ENCODE data around the gene PSMD14.

PSMD14 gene

GRCh38 chr2:161425728-161426454 lies 117.7 kb downstream of the PSMD14 start:
- no peak for DNase-seq (ENCODE audit: low read depth)
- TF ChIP-seq CTCF (conservative IDR thresholded peaks at IDR 0.05; ENCODE audit: low read length), result no peak
- no peak overlapping the region for H3K4me3 ChIP-seq (ENCODE audit: low read length)

GRCh38 chr2:161426455-161426921 lies 118.3 kb downstream of the PSMD14 start:
- peak; percentile 70 for TF ChIP-seq CTCF (conservative IDR thresholded peaks at IDR 0.05; ENCODE audit: low read length)
- DNase-seq (ENCODE audit: low read depth), result no peak
- peak overlapping the region; percentile 32 for H3K4me3 ChIP-seq (ENCODE audit: low read length)

- no peak for TF ChIP-seq CTCF (conservative IDR thresholded peaks at IDR 0.05; ENCODE audit: low read length)
- DNase-seq (ENCODE audit: low read depth), result peak; percentile 23
- peak overlapping the region; percentile 32 for H3K4me3 ChIP-seq (ENCODE audit: low read length)
Observed at GRCh38 chr2:161426922-161427663, 118.9 kb downstream of the PSMD14 start.

- no peak for DNase-seq (ENCODE audit: low read depth)
- no peak for TF ChIP-seq CTCF (conservative IDR thresholded peaks at IDR 0.05; ENCODE audit: low read length)
- H3K4me3 ChIP-seq (ENCODE audit: low read length), result no peak overlapping the region; the same call in 1 of the 2 replicates
Observed at GRCh38 chr2:161427664-161428587, 119.7 kb downstream of the PSMD14 start.

- DNase-seq (ENCODE audit: low read depth), result no peak
- TF ChIP-seq CTCF (conservative IDR thresholded peaks at IDR 0.05; ENCODE audit: low read length), result no peak
- H3K4me3 ChIP-seq (ENCODE audit: low read length), result no peak overlapping the region
Observed at GRCh38 chr2:161430386-161430785, 122.2 kb downstream of the PSMD14 start.

- H3K4me3 ChIP-seq (ENCODE audit: low read length), result no peak overlapping the region
- no peak for DNase-seq (ENCODE audit: low read depth)
Observed at GRCh38 chr2:161432107-161432506, 123.9 kb downstream of the PSMD14 start.

More at GRCh38 chr2:161432107-161432506, 123.9 kb downstream of the PSMD14 start:
- TF ChIP-seq CTCF (conservative IDR thresholded peaks at IDR 0.05; ENCODE audit: low read length), result no peak
